GM19467 (cell line): Measurements from ENCODE around the gene MRTFA.
"Not testable (repeated sequence)": the region's sequence is repeated elsewhere in the genome, so short reads cannot be mapped to it uniquely, and the experiment has no call there.

Experiments used
- ATAC-seq: cut with Tn5 transposase; IDR thresholded peaks from one replicate; pipeline ENCODE4 v1.9.1; 2021; ENCODE audit warnings: mild to moderate bottlenecking, moderate library complexity; ENCODE audit not compliant: unreplicated experiment

Gene MRTFA

DNA sequence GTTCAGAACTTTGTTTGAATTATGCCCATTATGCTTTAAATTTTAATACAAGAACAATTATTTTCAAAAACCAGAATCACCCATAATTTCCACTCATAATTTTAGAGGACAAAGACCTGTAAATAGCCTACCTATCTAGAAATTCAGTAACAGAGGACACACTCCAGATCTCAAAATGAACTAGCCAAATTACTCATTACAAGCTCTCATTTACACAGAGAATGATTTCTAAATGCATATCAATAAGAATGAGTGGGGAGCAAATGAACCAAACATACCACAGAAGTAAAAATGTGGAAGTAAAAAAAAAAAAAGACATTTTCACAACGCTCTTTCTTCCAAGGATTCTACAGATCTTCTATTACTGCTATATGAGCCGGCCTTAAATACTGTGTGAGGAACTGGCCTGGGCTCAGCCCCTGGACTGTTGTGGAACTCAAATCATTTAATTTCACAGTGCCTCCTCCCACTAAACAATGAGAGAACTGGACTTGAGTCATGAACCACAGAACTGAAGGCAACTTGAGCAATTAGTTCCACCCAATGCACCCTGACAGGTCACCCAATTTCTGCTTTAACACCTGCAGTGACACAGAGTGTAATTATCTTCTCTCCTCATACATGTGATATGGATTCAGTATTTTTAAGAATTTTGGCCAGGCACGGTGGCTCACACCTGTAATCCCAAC lies 8.0 kb downstream of the MRTFA start:
- ATAC-seq: no peak

GRCh38 chr22:40627612-40628011 lies 8.9 kb downstream of the MRTFA start:
- no peak for ATAC-seq

DNA sequence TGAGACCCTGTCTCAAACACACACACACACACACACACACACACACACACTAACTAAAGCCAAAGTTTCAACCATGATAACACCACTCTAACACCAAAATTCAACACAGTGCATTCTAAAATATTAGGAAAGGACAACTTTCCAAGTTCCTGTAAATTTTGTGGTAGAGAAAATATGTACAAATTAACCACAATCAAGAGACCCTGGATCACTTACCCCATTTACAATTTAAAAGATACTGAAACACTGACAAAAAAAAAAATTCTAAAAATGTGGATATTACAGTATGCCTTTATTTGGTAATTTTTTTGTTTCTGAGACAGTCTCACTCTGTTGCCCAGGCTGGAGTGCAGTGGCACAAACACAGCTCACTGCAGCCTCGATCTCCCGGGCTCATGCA lies 9.7 kb downstream of the MRTFA start:
- no peak for ATAC-seq

DNA sequence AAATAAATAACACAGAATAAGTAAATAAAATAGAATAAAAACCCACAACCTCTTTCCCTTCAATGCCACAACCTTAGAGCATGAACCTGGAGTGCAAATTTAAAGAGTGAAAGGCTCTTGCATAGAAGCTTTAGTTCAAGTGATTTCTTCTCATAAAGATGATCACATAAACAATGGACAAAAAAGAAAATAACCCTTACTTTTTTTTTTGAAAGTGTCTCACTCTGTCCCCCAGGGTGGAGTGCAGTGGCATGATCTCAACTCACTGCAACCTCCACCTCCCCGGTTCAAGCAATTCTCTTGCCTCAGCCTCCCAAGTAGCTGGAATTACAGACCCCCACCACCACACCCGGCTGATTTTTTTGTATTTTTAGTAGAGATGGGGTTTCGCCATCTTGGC lies 10.7 kb downstream of the MRTFA start:
- not testable (repeated sequence) for ATAC-seq

GRCh38 chr22:40625281-40625680 lies 11.2 kb downstream of the MRTFA start:
- not testable (repeated sequence) for ATAC-seq

- no peak for ATAC-seq
Observed at GRCh38 chr22:40624770-40625169, 11.7 kb downstream of the MRTFA start.

DNA sequence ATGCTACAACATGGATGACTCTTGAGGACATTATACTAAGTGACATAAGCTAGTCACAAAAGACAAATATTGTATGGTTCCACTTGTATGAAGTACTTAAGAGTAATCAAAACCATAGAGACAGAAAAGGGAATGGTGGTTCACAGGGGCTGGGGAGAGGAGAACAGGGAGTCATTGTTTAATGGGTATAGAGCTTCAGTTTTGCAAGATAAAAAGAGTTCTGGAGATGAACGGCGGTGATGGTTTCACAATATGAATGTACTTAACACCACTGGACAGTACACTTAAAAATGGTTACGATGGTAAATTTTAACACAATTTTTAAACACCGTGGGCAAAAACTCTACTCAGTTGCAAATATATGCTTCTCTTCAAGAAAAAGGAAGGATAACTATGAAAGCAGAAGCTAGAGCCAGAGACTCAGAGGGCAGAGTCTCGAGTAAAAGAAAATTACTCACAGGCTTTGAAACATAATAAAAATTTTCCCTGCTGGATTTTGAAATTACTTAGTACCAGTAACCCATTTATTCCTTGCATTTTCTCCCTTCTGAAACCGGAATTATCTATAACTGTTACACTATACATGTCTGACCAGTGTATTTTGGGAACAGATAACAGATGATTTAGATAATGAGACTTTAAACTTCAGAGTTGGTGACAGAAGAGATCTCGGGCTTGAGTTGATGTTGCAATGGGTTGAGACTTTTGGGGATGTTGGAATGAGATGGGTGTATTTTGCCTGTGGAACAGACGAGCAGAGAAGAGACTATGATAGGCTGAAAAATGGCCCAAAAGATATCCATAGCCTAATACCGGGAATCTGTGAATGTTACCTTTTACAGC lies 15.0 kb downstream of the MRTFA start:
- ATAC-seq: no peak

DNA sequence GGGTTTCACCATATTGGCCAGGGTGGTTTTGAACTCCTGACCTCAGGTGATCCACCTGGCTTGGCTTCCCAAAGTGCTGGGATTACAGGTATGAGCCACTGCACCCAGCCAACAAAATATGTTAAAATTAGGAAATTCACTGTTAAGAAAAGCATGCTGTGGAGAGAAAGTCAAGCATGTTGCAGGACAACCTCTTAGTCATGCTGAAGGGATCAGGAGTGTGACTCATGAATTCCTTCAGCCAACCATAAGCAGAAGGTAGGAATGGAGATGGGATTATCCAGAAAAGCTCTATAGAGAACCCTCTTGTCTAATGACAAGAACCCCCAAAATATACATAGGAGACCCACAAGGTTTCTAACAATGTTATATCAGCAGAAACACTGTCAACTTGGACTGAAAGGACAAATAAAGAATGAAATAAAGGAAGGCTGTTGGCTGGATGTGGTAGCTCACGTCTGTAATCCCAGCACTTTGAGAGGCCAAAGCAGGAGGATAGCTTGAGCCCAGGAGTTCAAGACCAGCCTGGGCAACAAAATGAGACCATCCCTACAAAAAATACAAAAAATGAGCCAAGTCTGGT lies 16.0 kb downstream of the MRTFA start:
- no peak for ATAC-seq

DNA sequence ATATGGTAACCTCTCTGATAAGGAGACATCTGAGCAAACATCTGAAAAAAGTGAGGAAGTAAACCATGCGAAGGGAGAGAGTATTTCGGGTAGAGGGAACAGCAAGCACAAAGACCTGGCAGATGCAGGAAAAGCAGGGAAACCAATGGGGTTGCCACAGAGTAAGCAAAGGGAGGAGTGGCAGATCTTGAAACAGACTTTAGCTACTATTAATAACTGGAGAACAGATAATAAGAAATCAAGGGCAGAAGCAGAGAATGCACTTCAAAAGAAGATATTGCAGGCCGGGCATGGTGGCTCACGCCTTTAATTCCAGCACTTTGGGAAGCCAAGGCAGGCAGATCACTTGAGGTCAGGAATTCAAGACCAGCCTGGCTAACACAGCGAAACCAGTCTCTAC lies 18.1 kb downstream of the MRTFA start:
- ATAC-seq: no peak

- no peak for ATAC-seq
Observed at GRCh38 chr22:40616578-40616977, 19.9 kb downstream of the MRTFA start.

- no peak for ATAC-seq
Observed at GRCh38 chr22:40613067-40613466, 23.5 kb downstream of the MRTFA start.

- no peak for ATAC-seq
Observed at GRCh38 chr22:40612291-40612751, 24.2 kb downstream of the MRTFA start.

DNA sequence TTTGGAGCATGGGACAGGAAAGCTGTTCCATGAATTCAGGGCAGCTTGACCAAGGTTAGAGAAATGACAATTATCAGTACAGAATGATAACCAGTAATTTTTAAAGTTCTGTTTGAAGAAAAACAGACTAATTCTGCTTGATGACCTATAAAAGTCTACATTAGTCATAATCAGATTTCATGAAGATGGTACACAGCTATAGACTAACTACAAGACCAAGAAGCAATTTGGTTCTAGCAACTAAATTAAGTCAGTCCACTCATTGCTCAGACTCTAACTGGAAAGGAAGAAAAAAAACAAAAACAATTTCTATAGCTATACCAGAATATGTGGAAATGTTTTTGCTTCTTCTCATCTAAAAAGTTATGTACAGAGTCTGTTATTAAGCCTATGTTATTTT lies 24.9 kb downstream of the MRTFA start:
- no peak for ATAC-seq

DNA sequence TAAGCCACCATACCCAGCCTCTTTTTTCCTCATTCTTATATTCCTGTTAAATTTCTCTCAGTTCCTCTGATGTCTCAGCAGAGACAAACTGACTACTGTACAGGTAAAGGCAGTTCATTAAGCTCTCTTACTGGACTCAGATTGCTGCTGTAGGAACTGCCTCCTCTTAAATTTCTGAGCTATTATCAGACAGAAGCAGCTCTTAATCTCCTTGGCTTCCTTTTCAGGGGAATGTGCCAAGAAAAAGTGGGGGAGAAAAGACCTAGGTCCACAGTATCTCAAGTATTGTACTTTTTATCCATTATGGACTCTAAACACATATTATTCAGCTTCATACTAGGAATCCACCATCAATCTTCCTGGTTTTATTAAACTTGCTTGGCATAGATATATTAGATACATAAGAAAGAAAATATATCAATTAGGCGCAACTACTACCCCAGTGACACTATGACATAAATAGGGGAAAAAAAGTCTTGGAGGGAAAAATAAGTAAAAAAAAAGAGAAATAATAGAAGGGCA lies 26.1 kb downstream of the MRTFA start:
- ATAC-seq: no peak

- ATAC-seq: no peak
Observed at GRCh38 chr22:40609216-40609615, 27.3 kb downstream of the MRTFA start.

- no peak for ATAC-seq
Observed at GRCh38 chr22:40607506-40607905, 29.0 kb downstream of the MRTFA start.

- ATAC-seq: no peak
Observed at GRCh38 chr22:40606306-40606705, 30.2 kb downstream of the MRTFA start.

DNA sequence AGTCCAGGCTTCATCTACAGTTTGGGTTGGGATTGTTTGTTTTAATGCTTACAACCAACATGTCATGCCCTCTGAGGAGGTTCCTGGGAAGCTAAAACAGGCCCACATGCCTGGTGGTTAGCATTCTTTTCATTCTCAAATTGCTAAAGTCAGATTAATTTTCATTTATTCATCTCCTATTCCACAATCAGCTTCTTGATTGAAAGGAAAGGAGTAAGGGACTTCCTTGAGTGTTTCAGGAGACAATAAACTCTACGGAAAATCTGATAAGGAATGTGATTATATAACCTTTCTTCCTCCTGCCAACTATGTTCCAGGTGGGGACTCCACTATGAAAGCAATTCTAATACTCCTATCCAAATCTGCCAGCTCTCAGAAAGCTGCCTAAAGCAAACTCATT lies 30.8 kb downstream of the MRTFA start:
- ATAC-seq: no peak

- no peak for ATAC-seq
Observed at GRCh38 chr22:40603088-40603605, 33.4 kb downstream of the MRTFA start.

DNA sequence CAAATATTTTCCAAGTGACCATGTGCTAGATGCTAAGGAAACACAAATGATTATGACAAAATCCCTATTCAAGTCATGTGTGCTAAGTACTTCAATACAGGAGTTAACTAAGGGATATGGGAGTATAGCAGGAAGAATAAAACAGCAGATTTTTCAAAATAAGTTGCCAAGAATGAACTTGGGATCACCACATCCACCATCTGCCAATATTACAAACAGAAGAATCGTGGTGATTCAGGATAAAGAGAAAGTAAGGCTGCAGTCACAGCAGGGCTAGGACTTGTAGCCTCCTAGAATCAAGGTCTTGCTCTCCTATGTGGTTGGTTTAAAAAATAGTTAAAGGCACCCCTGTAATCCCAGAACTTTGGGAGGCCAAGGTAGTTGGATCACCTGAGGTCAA lies 34.3 kb downstream of the MRTFA start:
- ATAC-seq: no peak

GRCh38 chr22:40599731-40600130 lies 36.8 kb downstream of the MRTFA start:
- no peak for ATAC-seq
